ENCODE measurements around the gene BCAS1. TPM values are rescaled to one million over a fixed set of nuclear protein-coding genes. Genes with fewer than 3 reads are reported as not detected.
"Not testable (repeated sequence)": the region's sequence is repeated elsewhere in the genome, so short reads cannot be mapped to it uniquely, and the experiment has no call there.

BCAS1 gene
- total RNA-seq, 1 donor from 2014 or later = 67.2 TPM

GRCh38 chr20:53984356-53985149 lies 85.8 kb downstream of the BCAS1 start:
- no peak for DNase-seq (ENCODE audit: low spot score)

GRCh38 chr20:53983401-53983800 lies 87.0 kb downstream of the BCAS1 start:
- no peak for DNase-seq (ENCODE audit: low spot score)

- DNase-seq (ENCODE audit: low spot score) = no peak
These were observed 87.8 kb downstream of the BCAS1 start for GRCh38 chr20:53982624-53983023.

GRCh38 chr20:53981752-53982437 lies 88.5 kb downstream of the BCAS1 start:
- DNase-seq (ENCODE audit: low spot score) = no peak

- DNase-seq (ENCODE audit: low spot score) = no peak
These were observed 89.3 kb downstream of the BCAS1 start for GRCh38 chr20:53981130-53981529.

GRCh38 chr20:53980031-53980465 lies 90.3 kb downstream of the BCAS1 start:
- DNase-seq (ENCODE audit: low spot score) = no peak

GRCh38 chr20:53978497-53978896 lies 91.9 kb downstream of the BCAS1 start:
- no peak for DNase-seq (ENCODE audit: low spot score)

GRCh38 chr20:53977391-53977790 lies 93.0 kb downstream of the BCAS1 start:
- DNase-seq (ENCODE audit: low spot score) = no peak

- no peak for DNase-seq (ENCODE audit: low spot score)
These were observed 94.6 kb downstream of the BCAS1 start for GRCh38 chr20:53975761-53976160.

- no peak for DNase-seq (ENCODE audit: low spot score)
These were observed 95.4 kb downstream of the BCAS1 start for GRCh38 chr20:53974785-53975555.

- not testable (repeated sequence) for DNase-seq (ENCODE audit: low spot score)
These were observed 96.5 kb downstream of the BCAS1 start for GRCh38 chr20:53973882-53974281.

GRCh38 chr20:53972179-53972578 lies 98.2 kb downstream of the BCAS1 start:
- no peak for DNase-seq (ENCODE audit: low spot score)

GRCh38 chr20:53971096-53971683 lies 99.2 kb downstream of the BCAS1 start:
- no peak for DNase-seq (ENCODE audit: low spot score)

GRCh38 chr20:53970232-53970631 lies 100.2 kb downstream of the BCAS1 start:
- no peak for DNase-seq (ENCODE audit: low spot score)

GRCh38 chr20:53967527-53967926 lies 102.9 kb downstream of the BCAS1 start:
- DNase-seq (ENCODE audit: low spot score) = no peak

GRCh38 chr20:53966774-53967398 lies 103.5 kb downstream of the BCAS1 start:
- no peak for DNase-seq (ENCODE audit: low spot score)

- DNase-seq (ENCODE audit: low spot score) = no peak
These were observed 105.7 kb downstream of the BCAS1 start for GRCh38 chr20:53964501-53965253.

- DNase-seq (ENCODE audit: low spot score) = no peak
These were observed 106.3 kb downstream of the BCAS1 start for GRCh38 chr20:53964067-53964466.

- no peak for DNase-seq (ENCODE audit: low spot score)
These were observed 106.8 kb downstream of the BCAS1 start for GRCh38 chr20:53963635-53964034.

- DNase-seq (ENCODE audit: low spot score) = no peak
These were observed 108.0 kb downstream of the BCAS1 start for GRCh38 chr20:53962388-53962787.

- DNase-seq (ENCODE audit: low spot score) = no peak
These were observed 108.9 kb downstream of the BCAS1 start for GRCh38 chr20:53961527-53961926.
